HepG2 (cell line): ENCODE results near the gene PLET1. TPM values are rescaled to one million over a fixed set of nuclear protein-coding genes. Genes with fewer than 3 reads are reported as not detected.
A peak's percentile ranks its signal among the peaks of the same experiment; 100 is the strongest.

Experiments
- ATAC-seq: fragments of 200-7000 bp; cut with Tn5 transposase; 3 replicates; pipeline ENCODE4 v1.9.1; 2020; ENCODE audit warnings: mild to moderate bottlenecking, moderate library complexity
- BruUV-seq: library from RNA; stranded (reverse); fragments of 400-500 nt; replicated peaks from 2 replicates; lab custom pipeline; 2021; lab: Mats Ljungman, UMichigan
- CTCF ChIA-PET: fragments of 300-600 bp; formaldehyde crosslinking; extraction: SDS; loops from one replicate; lab custom pipeline; 2021; ENCODE audit warnings: low total read pairs, inconsistent platforms, low intra/inter-chr PET ratio; lab: Yijun Ruan, JAX
- POLR2A ChIA-PET: fragments of 350-600 bp; sonication (Branson Sonifier 250); formaldehyde crosslinking; loops from one replicate; lab custom pipeline; 2020; ENCODE audit warnings: antibody characterized with exemption, inconsistent platforms; lab: Yijun Ruan, JAX
- DNase-seq: peaks from one replicate; pipeline ENCODE4 v3.0.0-alpha.2; 2015; ENCODE audit warnings: low spot score
- FAIRE-seq: peaks from 3 replicates; lab custom pipeline; 2011; peaks lifted over from hg19 to GRCh38; lab: Jason Lieb, UNC
- H2AFZ ChIP-seq: one replicate; pipeline ENCODE4 v1.6.1; 2011; ENCODE audit warnings: low read length, inconsistent platforms
- H3K27ac ChIP-seq: fragments of 300-600 bp; 3 replicates; pipeline ENCODE4 v1.8.0; 2011; ENCODE audit warnings: mixed run types, mild to moderate bottlenecking, mixed read lengths, low read length, inconsistent platforms; ENCODE audit not compliant: insufficient read depth; ENCODE audit errors: extremely low read length
- H3K27me3 ChIP-seq, 2 experiments: fragments of 200-600 bp in 1 of 2; 2 replicates in 1 of 2; 3 replicates in 1 of 2; pipeline versions ENCODE4 v1.6.0 to v1.8.0; 2011; ENCODE audit warnings: low read length in 2 of 2, mild to moderate bottlenecking in 2 of 2, moderate library complexity in 2 of 2, inconsistent platforms in 1 of 2; ENCODE audit not compliant: insufficient read depth in 2 of 2, control insufficient read depth in 1 of 2
- H3K36me3 ChIP-seq, 2 experiments: fragments of 200-600 bp in 1 of 2; replicated peaks in 1 of 2; 2 replicates in 1 of 2; 3 replicates in 1 of 2; pipeline versions ENCODE4 v1.5.1 to v1.8.0; 2011; ENCODE audit warnings: low read length in 2 of 2, inconsistent platforms in 1 of 2; ENCODE audit not compliant: insufficient read depth in 2 of 2, control insufficient read depth in 1 of 2
- H3K4me1 ChIP-seq: 2 replicates; pipeline ENCODE4 v1.5.1; 2012; ENCODE audit warnings: low read length, inconsistent platforms; ENCODE audit not compliant: insufficient read depth
- H3K4me2 ChIP-seq: 2 replicates; pipeline ENCODE4 v1.6.0; 2011; ENCODE audit warnings: low read depth, low read length, inconsistent platforms
- H3K4me3 ChIP-seq, 3 experiments: fragments of 200-600 bp in 1 of 3; sonication (generic), shearing (Covaris generic) in 1 of 3; replicated peaks in 1 of 3; 2 replicates each; pipeline ENCODE4 v1.5.1; 2011 to 2016; ENCODE audit warnings: low read length in 3 of 3, inconsistent platforms in 2 of 3, low read depth in 2 of 3, mild to moderate bottlenecking in 2 of 3, control low read depth in 1 of 3, mixed read lengths in 1 of 3; ENCODE audit not compliant: insufficient read depth in 1 of 3
- H3K79me2 ChIP-seq: one replicate; pipeline ENCODE4 v1.6.1; 2011; ENCODE audit warnings: low read length, inconsistent platforms; ENCODE audit not compliant: insufficient read depth
- H3K9ac ChIP-seq: 2 replicates; pipeline ENCODE4 v1.6.0; 2011; ENCODE audit warnings: mild to moderate bottlenecking, low read depth, low read length, inconsistent platforms; ENCODE audit not compliant: insufficient read depth
- H3K9me3 ChIP-seq: 2 replicates; pipeline ENCODE4 v1.5.1; 2012; ENCODE audit warnings: mild to moderate bottlenecking, low read length
- H4K20me1 ChIP-seq: 2 replicates; pipeline ENCODE4 v1.6.0; 2011; ENCODE audit warnings: inconsistent platforms, mild to moderate bottlenecking, low read length, moderate library complexity; ENCODE audit not compliant: insufficient read depth
- BORCS8-MEF2B ChIP-seq: sonication (generic); formaldehyde crosslinking; IDR thresholded peaks from 2 replicates; pipeline ENCODE4 v1.8.0; 2022; ENCODE audit warnings: mild to moderate bottlenecking, missing genetic modification reagents
- CREM ChIP-seq, 2 experiments: sonication (generic) in 1 of 2; formaldehyde crosslinking in 1 of 2; IDR thresholded peaks; 2 replicates each; pipeline versions ENCODE4 v1.4.0 to v1.6.1; 2016 to 2020; ENCODE audit warnings: antibody characterized with exemption in 1 of 2, mild to moderate bottlenecking in 1 of 2, missing genetic modification reagents in 1 of 2
- HOXD1 ChIP-seq: sonication (generic); formaldehyde crosslinking; IDR thresholded peaks from 2 replicates; pipeline ENCODE4 v1.5.0; 2020; ENCODE audit warnings: missing genetic modification reagents
- MYPOP ChIP-seq: sonication (generic); formaldehyde crosslinking; IDR thresholded peaks from 2 replicates; pipeline ENCODE4 v1.8.1; 2023; ENCODE audit warnings: mild to moderate bottlenecking, moderate library complexity, missing genetic modification reagents
- NCOR1 ChIP-seq: fragments of 200-600 bp; sonication (generic); IDR thresholded peaks from 2 replicates; pipeline ENCODE4 v1.7.0; 2017; ENCODE audit warnings: antibody characterized with exemption, low read length, borderline replicate concordance
- PREB ChIP-seq: sonication (generic); formaldehyde crosslinking; IDR thresholded peaks from 2 replicates; pipeline ENCODE4 v1.4.0; 2020; ENCODE audit warnings: missing genetic modification reagents
- TCF7L2 ChIP-seq: IDR thresholded peaks from 2 replicates; pipeline ENCODE4 v1.6.1; 2011; ENCODE audit warnings: mild to moderate bottlenecking, low read depth, low read length, moderate library complexity
- ZFP36L1 ChIP-seq: sonication (generic); formaldehyde crosslinking; IDR thresholded peaks from 2 replicates; pipeline ENCODE4 v1.8.0; 2022; ENCODE audit warnings: mild to moderate bottlenecking, missing genetic modification reagents, moderate library complexity
- ZNF10 ChIP-seq: sonication (generic); formaldehyde crosslinking; IDR thresholded peaks from 2 replicates; pipeline ENCODE4 v1.4.0; 2020; ENCODE audit warnings: mild to moderate bottlenecking, low read depth, missing genetic modification reagents, borderline replicate concordance
- ZNF276 ChIP-seq: sonication (generic); formaldehyde crosslinking; IDR thresholded peaks from 2 replicates; pipeline ENCODE4 v1.4.0; 2020; ENCODE audit warnings: mild to moderate bottlenecking, low read depth, missing genetic modification reagents
- ZNF512B ChIP-seq: sonication (generic); formaldehyde crosslinking; IDR thresholded peaks from 2 replicates; pipeline ENCODE4 v1.5.1; 2020; ENCODE audit warnings: missing genetic modification reagents, mild to moderate bottlenecking, borderline replicate concordance
- ZNF577 ChIP-seq: sonication (generic); formaldehyde crosslinking; IDR thresholded peaks from 2 replicates; pipeline ENCODE4 v1.4.0; 2020; ENCODE audit warnings: mild to moderate bottlenecking, low read depth, missing genetic modification reagents, borderline replicate concordance
- WGBS: methylation state at CpG from one replicate; pipeline ENCODE4 v1.1.6; 2017; ENCODE audit warnings: low lambda C conversion rate; 5-methylcytosine and 5-hydroxymethylcytosine counted together
- in situ Hi-C: cut with HindIII; loops from 2 replicates; pipeline ENCODE4 v1.10.0; 2017; ENCODE audit warnings: low pct_unique_long_range_greater_than_20kb; ENCODE audit not compliant: extremely low pct_ligation_motif_present
- intact Hi-C: fragments of 100-400 bp; cut with micrococcal nuclease; formaldehyde crosslinking; loops from one replicate; pipeline ENCODE4 v1.10.0; 2022; ENCODE audit not compliant: unreplicated experiment
- polyA plus RNA-seq, 8 experiments: library from polyadenylated mRNA; depleted of rRNA in 3 of 8; stranded (reverse) in 7 of 8; unstranded in 1 of 8; fragments of >200 nt; fragmentation: Illumina TruSeq in 4 of 8; extraction: Trizol in 4 of 8; gene quantifications; 2 replicates each; pipeline versions ENCODE4 v1.2.1 to v1.2.3, GENCODE V29; 2011 to 2016; ENCODE audit warnings: low read depth in 4 of 8, missing spikeins in 1 of 8, mixed read lengths in 1 of 8; ENCODE audit not compliant: insufficient read depth in 1 of 8
- total RNA-seq, 5 experiments: library from RNA; depleted of rRNA; stranded (reverse); fragments of >200 nt; fragmentation: Illumina TruSeq; extraction: Trizol; gene quantifications; 2 replicates each; pipeline ENCODE4 v1.2.3, GENCODE V29; 2016; ENCODE audit warnings: low read depth in 1 of 5

PLET1 gene
- total and polyA plus RNA-seq, 2 of the 13 experiments (the other 11 are each of a cell fraction or from before 2014, with no cell fraction given), result not detected

- TF ChIP-seq PREB (CRISPR knock-in tag) (no peak), CREM (IDR thresholded peaks at IDR 0.05) (no peak), CREM (CRISPR knock-in tag; IDR thresholded peaks at IDR 0.05) (no peak), NCOR1 (peak; percentile 30; the same call in 1 of the 2 replicates), HOXD1 (CRISPR knock-in tag) (no peak), TCF7L2 (no peak)
Observed at GRCh38 chr11:112231952-112232351, 28.7 kb downstream of the PLET1 start (continued).

GRCh38 chr11:112229746-112230433, 30.8 kb downstream of the PLET1 start:
- intact Hi-C loops, result loop anchor here (10.0 kb wide), 1 partner anchor 565 kb away; no protein-coding TSS in a partner anchor
- no peak for ATAC-seq
- H3K4me3 ChIP-seq, result no peak overlapping the region
- H3K9me3 ChIP-seq, result no peaks in the 10 kb centered on the region
- peaks cover 18% of the 10 kb centered on the region for H3K79me2 ChIP-seq
- no peaks in the 10 kb centered on the region for H4K20me1 ChIP-seq
- in situ Hi-C loops, result loop anchor here (10.0 kb wide), 1 partner anchor 225 kb away; no protein-coding TSS in a partner anchor
- ChIA-PET POLR2A (no interaction called here), CTCF (no interaction called here)
- no peak for DNase-seq
- no TSS peak for BruUV-seq
- no peaks in the 10 kb centered on the region; a peak in 1 of 5 replicates for H3K27me3 ChIP-seq
- H2AFZ ChIP-seq, result no peak overlapping the region
- FAIRE-seq, result no peak
- no peak overlapping the region for H3K4me2 ChIP-seq
- no peak overlapping the region for H3K27ac ChIP-seq
- H3K36me3 ChIP-seq, result peaks cover 4 to 26% of the 10 kb centered on the region in 2 experiments; a peak in 4 of 5 replicates
- no peak overlapping the region for H3K9ac ChIP-seq
- H3K4me1 ChIP-seq, result peaks cover 61% of the 10 kb centered on the region
- 83% methylated on average over 3 of the region's 3 CpGs for WGBS
- TF ChIP-seq ZFP36L1 (CRISPR knock-in tag) (no peak), ZNF512B (CRISPR knock-in tag) (no peak), BORCS8-MEF2B (CRISPR knock-in tag) (no peak), ZNF10 (no peak), ZNF276 (CRISPR knock-in tag) (no peak), ZNF577 (CRISPR knock-in tag) (no peak), MYPOP (CRISPR knock-in tag) (no peak)
